ENCODE measurements around the gene PRKCA. TPM values are rescaled to one million over a fixed set of nuclear protein-coding genes. Genes with fewer than 3 reads are reported as not detected.

PRKCA gene
- total RNA-seq, 4 donors from 2014 or later, result 55.8 to 90.7 (median 66.7) TPM

DNA sequence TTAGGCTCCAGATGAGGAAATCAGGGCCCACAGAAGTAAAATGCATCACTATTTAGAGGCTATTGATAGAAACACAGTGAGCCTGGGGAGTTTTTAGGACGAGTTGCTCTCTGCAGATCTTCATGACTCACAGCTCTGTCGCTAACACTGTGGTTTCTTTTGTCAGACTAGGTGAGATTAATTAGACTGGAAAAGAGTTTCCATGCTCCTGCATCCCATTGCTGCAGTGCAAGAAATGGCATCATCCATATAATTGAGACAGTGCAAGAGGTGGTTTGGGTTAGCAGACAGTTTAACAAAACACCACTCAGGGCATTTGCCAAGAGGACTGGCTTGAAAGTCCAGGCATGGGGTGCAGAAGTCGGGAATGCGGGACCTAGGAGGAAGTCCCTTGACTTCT is 333.7 kb downstream of the PRKCA start:
- WGBS, 2 donors, result 73 to 87% methylated on average over 4 of the region's 4 CpGs
- H3K36me3 ChIP-seq, result peaks cover 0 to 1% (median 0%) of the 10 kb centered on the region in 3 donors

GRCh38 chr17:66637491-66637890 is 335.1 kb downstream of the PRKCA start:
- Histone ChIP-seq H3K4me1 (peaks cover 0 to 12% (median 0%) of the 10 kb centered on the region in 4 donors), H3K4me3 (no peak overlapping the region), H3K27ac (no peak overlapping the region), H3K27me3 (no peaks in the 10 kb centered on the region), H3K36me3 (peaks cover 0 to 15% (median 0%) of the 10 kb centered on the region in 3 donors), H3K9me3 (no peaks in the 10 kb centered on the region)
- TF ChIP-seq POLR2A (IDR thresholded peaks at IDR 0.05) (no peak), EP300 (IDR thresholded peaks at IDR 0.05) (no peak)
- TF ChIP-seq, protein P1, sequence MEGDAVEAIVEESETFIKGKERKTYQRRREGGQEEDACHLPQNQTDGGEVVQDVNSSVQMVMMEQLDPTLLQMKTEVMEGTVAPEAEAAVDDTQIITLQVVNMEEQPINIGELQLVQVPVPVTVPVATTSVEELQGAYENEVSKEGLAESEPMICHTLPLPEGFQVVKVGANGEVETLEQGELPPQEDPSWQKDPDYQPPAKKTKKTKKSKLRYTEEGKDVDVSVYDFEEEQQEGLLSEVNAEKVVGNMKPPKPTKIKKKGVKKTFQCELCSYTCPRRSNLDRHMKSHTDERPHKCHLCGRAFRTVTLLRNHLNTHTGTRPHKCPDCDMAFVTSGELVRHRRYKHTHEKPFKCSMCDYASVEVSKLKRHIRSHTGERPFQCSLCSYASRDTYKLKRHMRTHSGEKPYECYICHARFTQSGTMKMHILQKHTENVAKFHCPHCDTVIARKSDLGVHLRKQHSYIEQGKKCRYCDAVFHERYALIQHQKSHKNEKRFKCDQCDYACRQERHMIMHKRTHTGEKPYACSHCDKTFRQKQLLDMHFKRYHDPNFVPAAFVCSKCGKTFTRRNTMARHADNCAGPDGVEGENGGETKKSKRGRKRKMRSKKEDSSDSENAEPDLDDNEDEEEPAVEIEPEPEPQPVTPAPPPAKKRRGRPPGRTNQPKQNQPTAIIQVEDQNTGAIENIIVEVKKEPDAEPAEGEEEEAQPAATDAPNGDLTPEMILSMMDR (IDR thresholded peaks at IDR 0.05), result no peak
- DNase-seq (ENCODE audit: low spot score in 2 of 2), result no peak
- WGBS, 2 donors, result 91 to 96% methylated on average over 6 of the region's 6 CpGs

More for the DNA sequence above, 333.7 kb downstream of the PRKCA start:
- Histone ChIP-seq H3K9me3 (no peaks in the 10 kb centered on the region), H3K4me1 (peaks cover 0 to 10% (median 0%) of the 10 kb centered on the region in 4 donors), H3K27me3 (no peaks in the 10 kb centered on the region), H3K27ac (no peak overlapping the region), H3K4me3 (no peak overlapping the region)
- TF ChIP-seq, protein P1 (IDR thresholded peaks at IDR 0.05), result no peak
- TF ChIP-seq POLR2A (IDR thresholded peaks at IDR 0.05) (no peak), EP300 (IDR thresholded peaks at IDR 0.05) (no peak)
- no peak for DNase-seq (ENCODE audit: low spot score in 2 of 2)

DNA sequence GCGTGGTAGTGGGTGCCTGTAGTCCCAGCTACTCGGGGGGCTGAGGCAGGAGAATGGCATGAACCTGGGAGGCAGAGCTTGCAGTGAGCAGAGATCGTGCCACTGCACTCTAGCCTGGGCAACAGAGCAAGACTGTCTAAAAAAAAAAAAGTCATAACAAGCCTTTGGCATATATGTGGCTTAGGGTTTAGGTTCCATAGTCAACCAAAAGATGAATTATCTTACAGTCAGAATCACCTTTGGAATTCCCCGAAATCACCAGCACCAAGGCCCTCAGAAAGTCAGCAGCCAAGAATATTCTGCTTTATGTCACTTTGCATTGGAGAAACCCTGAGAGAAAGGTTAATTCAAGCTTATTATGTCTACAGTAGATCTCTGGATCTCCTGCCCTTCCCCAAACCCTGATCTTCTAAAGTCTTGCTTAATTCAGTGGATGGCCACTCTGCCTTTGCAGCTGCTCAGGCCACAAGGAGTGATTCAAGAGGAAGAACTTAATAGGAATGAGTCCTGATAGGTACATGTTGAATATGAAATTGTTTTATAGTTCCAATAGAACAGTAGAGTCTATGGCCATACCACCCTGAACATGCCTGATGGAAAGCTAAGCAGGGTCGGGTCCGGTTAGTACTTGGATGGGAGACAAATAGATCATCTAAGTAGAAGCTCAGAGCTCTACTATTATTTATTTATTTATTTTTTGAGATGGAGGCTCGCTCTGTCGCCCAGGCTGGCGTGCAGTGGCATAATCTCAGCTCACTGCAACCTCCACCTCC is 336.5 kb downstream of the PRKCA start:
- H3K27me3 ChIP-seq, result no peaks in the 10 kb centered on the region
- H3K4me1 ChIP-seq, result peaks cover 0 to 15% (median 9%) of the 10 kb centered on the region in 4 donors
- no peak for DNase-seq (ENCODE audit: low spot score in 2 of 2)
- TF ChIP-seq POLR2A (IDR thresholded peaks at IDR 0.05), result no peak
- TF ChIP-seq, protein P1 (IDR thresholded peaks at IDR 0.05), result no peak
- no peak for TF ChIP-seq EP300 (IDR thresholded peaks at IDR 0.05)
- H3K36me3 ChIP-seq, result peaks cover 0 to 17% (median 0%) of the 10 kb centered on the region in 3 donors
- WGBS, 2 donors, result 92 to 98% methylated on average over 9 of the region's 9 CpGs
- H3K27ac ChIP-seq, result no peak overlapping the region
- no peak overlapping the region for H3K4me3 ChIP-seq
- no peaks in the 10 kb centered on the region for H3K9me3 ChIP-seq

- TF ChIP-seq EP300 (IDR thresholded peaks at IDR 0.05), result no peak
- Histone ChIP-seq H3K9me3 (no peaks in the 10 kb centered on the region), H3K4me1 (peaks cover 0 to 30% (median 15%) of the 10 kb centered on the region in 4 donors), H3K27me3 (no peaks in the 10 kb centered on the region), H3K27ac (peak overlapping the region in 3 of 4 donors; percentile 1 to 67 (median 61)), H3K4me3 (no peak overlapping the region), H3K36me3 (peaks cover 0 to 44% (median 0%) of the 10 kb centered on the region in 3 donors)
- no peak for DNase-seq (ENCODE audit: low spot score in 2 of 2)
- WGBS, 2 donors, result 29 to 35% methylated on average over 11 of the region's 11 CpGs
Observed at GRCh38 chr17:66643815-66644710, 341.6 kb downstream of the PRKCA start.

- peaks cover 0 to 30% (median 15%) of the 10 kb centered on the region in 4 donors for H3K4me1 ChIP-seq
- peaks cover 0 to 44% (median 0%) of the 10 kb centered on the region in 3 donors for H3K36me3 ChIP-seq
- TF ChIP-seq, protein P1 (IDR thresholded peaks at IDR 0.05), result no peak
- TF ChIP-seq EP300 (IDR thresholded peaks at IDR 0.05) (no peak), POLR2A (IDR thresholded peaks at IDR 0.05) (no peak)
- DNase-seq (ENCODE audit: low spot score in 2 of 2), result no peak
- H3K27me3 ChIP-seq, result no peaks in the 10 kb centered on the region
- H3K27ac ChIP-seq, result peak overlapping the region in 1 of 4 donors; percentile 61
- no peaks in the 10 kb centered on the region for H3K9me3 ChIP-seq
- WGBS, 2 donors, result 95% methylated on average over 10 of the region's 10 CpGs
- H3K4me3 ChIP-seq, result no peak overlapping the region
Observed at GRCh38 chr17:66645259-66645658, 342.8 kb downstream of the PRKCA start.
